ENCODE measurements around the gene RAI1.
"Not testable (repeated sequence)": the region's sequence is repeated elsewhere in the genome, so short reads cannot be mapped to it uniquely, and the experiment has no call there.

The RAI1 gene

GRCh38 chr17:17807440-17807839, 126.2 kb downstream of the RAI1 start:
- DNase-seq: no peak

DNA sequence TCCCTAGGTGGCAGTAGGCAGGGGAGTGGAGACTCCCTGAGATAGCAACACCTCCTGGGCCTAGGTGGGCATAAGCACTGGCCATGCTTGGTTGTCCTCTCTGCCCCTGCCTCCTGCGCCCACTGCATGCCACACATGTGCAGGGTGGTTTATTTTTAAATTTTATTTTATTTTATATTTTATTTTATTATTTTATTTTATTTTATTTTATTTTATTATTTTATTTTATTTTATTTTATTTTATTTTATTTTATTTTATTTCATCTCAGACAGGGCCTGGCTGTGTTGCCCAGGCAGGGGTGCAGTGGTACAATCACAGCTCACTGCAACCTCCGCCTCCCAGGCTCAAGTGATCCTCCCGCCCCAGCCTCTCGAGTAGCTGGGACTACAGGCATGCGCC, 126.9 kb downstream of the RAI1 start:
- DNase-seq: not testable (repeated sequence)

GRCh38 chr17:17808706-17809432, 127.6 kb downstream of the RAI1 start:
- DNase-seq: no peak

DNA sequence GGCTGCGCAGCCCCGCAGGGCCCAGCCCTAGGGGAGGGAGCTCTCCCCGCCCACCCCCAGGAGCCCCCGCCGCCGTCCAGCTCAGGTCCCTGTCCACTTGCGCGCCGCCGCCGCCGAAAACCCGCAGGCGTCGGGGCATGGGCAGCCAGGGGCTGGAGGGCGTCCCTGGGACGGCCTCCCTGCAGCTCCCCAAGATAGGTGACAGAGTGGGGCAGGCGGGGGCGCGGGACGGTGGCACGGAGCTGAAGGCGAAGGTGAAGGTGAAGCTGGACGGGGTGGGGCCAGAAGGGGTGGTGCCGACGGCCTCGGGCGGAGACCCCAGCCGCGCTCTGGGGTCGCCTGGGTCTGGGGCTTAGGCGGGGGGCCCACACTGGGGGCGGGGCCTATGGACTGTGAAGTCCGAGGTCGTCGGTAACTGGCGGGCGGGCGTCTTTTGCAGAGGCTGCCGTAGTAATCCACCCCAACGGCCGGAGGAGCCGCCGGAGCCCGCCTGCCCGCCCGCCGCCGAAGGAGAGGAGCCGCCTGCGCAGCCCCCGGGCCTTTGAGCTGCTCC, 128.3 kb downstream of the RAI1 start:
- no peak for DNase-seq

DNA sequence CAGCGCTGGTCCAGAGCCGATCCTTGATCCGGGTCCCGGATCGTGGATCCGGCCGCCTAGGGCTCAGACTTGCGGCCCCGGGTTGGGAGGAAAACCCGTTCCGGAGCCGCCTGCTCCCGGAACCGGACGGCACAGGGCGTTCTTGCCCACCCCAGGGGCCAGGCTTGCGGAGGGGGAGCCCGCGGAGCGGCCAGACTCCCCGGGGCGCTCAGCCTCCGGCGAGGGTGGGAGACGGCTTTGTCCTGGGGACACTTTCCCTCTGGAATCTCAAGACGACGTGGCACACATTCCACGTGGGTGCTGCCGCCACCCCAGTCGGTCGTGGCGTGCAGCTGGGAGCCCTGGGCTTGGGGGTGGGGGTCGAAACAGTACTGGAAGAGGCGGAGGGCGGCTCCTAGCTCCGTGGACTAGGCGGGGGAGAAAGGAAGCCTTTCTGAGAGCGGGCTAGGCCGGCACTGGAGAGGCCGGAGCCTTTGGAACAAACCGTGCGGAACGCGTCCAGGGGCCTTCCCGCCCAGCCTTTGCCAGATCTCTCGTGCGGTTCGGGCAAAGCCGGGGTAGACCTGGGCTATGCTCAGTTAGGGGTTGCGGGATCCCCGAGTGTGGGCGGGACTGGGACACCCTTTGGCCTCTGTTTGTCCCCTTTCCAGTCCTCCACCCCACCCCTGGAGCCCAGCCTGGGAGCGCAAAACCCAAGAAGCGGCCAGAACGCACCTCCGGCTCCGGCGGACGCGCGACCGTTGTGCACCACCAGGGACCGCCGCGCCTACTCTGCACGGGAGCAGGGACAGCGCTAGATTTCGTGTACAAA, 129.0 kb downstream of the RAI1 start:
- no peak for DNase-seq

DNA sequence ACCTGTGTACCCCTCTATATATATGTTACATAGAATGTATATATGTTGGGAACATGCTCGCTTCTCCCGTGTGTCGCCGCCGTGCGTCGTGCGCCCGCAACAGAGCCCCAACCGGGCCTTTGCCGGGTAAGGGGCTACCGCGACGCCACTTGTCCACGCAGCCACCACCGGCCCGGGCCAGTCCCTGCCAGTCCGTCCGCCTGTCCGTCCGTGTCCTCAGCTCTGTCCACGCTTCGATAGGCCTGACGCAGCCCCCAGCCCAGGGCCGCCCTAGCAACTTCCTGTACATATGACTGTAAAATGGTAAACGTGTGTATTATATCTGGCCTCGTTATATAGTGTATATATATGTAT, 129.6 kb downstream of the RAI1 start:
- DNase-seq: no peak

DNA sequence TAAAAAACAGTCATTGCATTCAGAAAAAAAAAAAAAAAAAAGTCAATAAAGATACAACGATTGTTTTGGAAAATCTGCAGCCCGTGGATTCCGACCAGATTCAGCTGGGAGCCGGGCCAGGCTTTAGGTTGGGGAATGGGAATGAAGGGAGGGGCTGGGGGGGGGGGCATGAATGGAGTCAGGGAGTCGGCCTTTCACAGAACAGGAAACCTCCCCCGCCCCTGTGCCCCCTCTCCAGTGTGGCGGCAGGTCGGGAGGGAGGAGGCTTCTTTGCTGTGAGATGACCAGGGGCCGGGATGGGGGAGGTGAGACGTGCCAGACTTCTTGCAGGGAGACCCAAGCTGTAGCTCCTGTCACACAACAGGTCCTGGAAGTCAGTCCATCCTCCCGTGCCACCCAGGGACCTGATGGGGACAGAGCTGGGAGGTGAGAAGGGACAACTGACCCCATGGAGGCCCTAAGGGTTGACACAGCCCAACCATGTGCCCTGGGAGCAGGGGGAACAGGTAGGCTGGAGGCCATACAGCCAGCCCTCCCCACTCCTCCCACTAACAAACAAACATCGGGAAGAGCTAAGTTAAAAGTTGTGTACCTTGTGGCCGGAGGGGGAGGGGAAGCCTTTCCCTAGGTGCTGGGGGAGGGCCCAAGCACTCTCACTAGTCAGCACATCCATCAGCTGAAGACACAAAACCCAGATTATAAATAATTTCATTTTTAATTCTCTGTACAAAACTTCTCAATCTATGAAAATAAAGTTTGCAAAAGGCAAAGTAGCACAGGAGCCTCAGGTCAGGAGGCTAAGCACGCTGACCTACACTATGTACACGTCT, 130.3 kb downstream of the RAI1 start:
- DNase-seq: no peak

DNA sequence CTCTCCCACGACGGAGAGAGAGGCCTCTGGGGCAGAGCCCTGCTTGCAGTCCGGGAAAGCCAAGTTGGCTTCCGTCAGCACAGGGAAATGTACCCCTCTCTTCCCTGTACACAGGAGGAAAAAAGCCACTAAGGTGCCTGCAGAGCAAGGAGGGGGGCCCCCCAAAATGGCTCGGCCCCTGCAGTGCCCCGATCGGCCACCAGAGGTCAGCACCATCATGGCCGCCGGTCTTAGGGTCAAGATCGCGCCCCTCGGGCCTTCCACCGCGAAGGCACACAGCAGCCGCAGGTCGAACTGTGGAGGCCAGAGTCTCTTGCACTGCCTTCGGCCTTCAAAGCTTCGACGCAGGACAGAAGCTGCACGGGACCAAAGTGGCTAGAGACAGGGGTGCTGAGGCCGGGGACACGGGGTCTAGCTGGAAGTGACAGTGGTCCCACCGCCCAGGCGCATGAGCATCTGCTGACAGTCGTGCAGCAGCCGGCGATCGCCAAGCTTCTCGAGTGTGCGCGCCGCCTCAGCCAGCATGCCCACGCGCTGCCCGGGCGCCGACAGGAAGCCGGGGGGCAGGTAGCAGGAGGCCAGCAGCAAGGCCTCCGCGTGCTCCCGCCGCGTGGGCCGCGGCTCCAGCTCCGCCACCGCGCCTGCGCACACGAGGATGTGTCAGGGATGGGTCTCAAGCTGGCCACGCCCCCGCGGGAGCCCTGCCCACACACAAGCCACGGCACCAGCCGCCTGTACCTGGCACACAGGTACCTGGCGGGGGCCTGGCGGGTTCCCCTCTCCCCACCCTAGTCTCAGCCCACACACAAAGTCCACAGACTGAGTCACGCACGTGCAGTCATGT, 131.2 kb downstream of the RAI1 start:
- peak; percentile 48 to 66 for DNase-seq

GRCh38 chr17:17813055-17813724, 131.9 kb downstream of the RAI1 start:
- no peak for DNase-seq

DNA sequence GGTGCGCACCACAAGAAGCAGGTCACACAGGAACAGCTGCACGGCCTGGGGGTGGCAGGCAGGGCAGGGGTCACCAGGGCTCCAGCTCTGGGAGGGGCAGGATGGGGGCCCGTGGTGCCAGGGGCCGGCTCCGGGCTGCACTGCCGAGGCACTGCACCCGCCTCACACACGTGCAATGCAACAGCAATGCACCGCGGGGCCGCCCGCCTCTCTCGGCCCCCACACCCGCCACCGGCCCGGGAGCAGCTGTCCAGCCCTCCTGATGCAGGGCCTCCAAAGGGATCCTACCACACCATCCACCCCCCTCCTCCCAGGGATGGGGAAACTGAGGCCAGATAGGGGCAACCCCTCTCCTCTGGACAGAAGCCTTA, 132.5 kb downstream of the RAI1 start:
- DNase-seq: no peak

DNA sequence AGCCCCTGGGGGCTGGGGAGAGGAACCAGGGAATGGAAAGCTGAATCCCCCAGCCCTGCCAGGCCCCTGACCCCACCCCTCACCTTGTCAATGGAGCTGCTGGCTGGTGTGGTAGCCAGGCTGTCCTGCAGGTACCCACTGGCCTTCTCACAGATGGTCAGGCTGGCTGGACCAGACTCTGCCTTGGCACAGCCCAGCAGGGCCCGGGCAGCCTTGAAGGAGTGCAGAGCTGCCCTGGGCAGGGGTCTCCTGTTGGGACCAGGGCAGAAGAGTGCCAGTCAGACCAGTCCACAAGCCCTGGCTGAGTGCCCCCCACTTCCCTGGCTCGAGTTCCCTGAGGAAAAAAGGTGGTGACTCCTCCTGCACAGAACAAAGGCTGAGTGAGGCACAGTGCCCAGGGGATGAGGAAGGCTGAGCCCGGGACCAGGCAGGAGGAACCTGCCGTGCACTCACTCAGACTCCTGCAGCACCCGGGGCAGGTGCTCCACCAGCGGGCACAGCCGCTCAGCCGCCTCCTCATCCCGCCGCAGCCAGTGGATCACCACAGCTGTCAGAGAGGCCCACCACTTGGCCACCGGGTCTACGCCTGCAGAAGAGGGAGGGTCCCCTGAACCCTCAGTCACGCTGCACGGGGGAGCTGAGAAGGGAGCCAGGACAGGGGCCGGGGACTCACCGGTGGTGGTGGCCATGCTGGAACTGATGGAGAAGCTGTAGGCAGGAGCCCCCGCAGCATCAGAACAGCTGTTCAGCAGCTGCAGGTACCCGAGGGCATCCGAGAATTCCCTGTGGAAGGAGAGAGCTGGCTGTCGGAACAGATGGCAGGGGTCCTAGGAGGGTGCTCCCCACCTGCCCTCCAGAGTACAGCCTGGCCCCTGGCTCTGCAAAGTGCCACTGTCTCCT, 133.2 kb downstream of the RAI1 start:
- DNase-seq: no peak

DNA sequence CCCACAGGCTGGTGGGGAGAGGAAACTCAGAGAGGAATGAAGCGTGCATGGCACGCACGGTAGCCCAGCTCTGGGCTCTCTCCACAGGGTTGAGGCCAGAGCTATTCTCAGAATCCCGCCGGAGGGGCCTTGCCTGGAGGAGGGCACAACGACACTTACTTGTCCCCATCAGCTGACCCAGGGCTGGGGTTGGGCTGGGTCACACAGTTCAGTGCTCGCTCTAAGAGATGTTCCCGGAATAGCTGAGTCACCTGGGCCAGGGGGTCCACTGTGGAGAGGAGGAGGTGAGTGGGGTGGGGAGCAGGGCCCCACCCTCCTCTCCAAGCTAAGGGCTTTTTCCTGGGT, 133.8 kb downstream of the RAI1 start:
- no peak for DNase-seq

- DNase-seq: no peak
These were observed 134.4 kb downstream of the RAI1 start for GRCh38 chr17:17815436-17816200.

- no peak for DNase-seq
These were observed 135.1 kb downstream of the RAI1 start for GRCh38 chr17:17816240-17816814.

DNA sequence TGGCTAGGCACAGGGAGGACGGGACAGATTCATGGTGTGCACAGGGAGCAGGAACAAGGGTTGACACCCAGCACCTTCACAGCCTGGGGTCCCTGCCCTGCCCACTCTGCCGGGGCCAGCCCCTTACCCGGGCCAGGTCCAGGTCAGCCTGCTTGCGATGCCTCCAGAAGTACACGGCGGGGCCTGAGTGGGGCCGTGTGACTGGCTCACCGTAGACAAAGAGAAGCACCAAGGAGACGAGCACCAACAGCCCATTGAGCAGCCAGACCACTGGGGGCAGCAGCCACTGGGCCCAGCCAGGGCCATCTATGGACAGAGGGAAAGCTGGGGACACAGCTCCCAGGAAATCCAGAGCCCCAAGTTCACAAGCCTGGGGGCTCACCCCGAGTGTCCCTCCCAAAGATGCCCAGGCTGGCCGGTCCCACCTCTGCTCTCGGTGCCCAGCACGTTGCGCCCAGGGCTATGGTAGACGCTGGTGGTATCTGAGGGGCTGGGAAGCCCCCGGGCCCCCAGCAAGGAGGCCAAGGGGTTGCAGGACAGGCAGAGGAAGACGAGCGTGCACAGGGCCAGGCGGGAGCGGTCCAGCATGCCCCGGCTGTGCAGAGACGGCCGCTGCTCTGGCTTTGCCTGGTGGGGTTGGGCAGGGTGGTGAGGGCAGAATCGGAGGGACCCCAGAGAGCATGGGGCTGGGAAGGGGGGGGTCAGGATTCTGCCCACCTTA, 135.7 kb downstream of the RAI1 start:
- no peak for DNase-seq

GRCh38 chr17:17817552-17817947, 136.3 kb downstream of the RAI1 start:
- DNase-seq: no peak

GRCh38 chr17:17818088-17818526, 136.8 kb downstream of the RAI1 start:
- no peak for DNase-seq

DNA sequence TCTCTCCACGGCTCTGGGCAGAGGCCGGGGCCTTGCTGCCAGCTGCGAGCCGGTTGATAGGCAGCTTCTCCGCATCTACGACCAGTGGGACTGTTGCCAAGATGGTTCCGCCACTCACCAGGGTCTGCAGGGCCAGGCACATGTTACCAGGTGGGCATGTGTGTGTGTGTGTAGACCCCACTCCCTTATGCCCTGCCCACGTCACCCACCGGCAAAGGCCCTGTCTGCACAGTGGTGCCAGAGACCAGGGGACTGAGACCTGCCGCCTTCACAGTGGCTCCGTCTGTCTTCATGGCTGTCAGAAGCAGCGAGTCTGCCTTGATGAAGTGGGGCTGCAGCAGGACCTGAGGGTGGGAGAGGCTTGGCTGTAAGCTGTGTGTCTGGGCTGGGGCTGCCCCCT, 137.9 kb downstream of the RAI1 start:
- no peak for DNase-seq

GRCh38 chr17:17819561-17819995, 138.3 kb downstream of the RAI1 start:
- peak; percentile 44 to 48 for DNase-seq

Measured in activated CD4-positive, alpha-beta T cell treated with anti-CD3 and anti-CD28 coated beads for 4 hours (primary cell).